HG02588 (cell line): ENCODE results near the gene CLK2.
A peak's percentile ranks its signal among the peaks of the same experiment; 100 is the strongest.
"Not testable (repeated sequence)": the region's sequence is repeated elsewhere in the genome, so short reads cannot be mapped to it uniquely, and the experiment has no call there.

Experiments used
- ATAC-seq: cut with Tn5 transposase; IDR thresholded peaks from one replicate; pipeline ENCODE4 v1.9.1; 2021; ENCODE audit warnings: mild to moderate bottlenecking, moderate library complexity; ENCODE audit not compliant: unreplicated experiment

CLK2 gene

DNA sequence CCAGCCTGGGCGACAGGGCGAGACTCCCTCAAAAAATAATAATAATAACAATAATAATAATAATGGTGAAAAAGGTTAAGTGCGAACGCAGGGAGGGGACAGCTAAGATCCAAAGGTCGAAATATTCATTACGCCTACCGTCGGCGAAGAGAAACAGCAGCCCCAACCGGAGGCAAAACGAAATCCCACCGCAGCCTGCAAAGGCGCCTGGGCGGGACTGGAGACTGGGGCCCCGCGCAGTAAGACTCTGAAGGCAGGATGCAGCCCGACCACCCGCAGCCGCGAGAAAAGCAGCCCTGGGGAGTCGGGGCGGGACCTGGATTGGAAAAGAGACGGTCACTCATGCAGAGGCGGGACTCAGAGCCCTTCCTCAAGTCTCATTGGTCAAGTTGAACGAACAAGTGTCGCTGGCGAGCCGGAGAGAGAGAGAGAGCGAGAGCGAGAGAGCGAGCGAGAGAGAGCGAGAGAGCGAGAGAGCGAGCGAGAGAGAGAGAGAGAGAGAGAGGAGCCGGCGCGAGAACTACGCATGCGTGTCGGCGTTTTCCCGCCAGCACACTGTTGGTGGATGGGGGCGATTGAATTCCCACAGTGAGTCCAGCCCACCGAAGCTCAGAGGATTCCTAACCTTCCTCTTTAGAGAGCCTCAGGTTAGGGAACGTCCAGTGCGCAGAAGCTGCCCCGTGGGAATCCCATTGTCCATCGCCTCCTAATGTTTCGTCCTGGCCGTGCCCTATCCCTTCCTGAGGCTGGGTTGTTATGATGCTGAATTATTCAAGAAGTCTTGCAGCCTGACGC lies 28.7 kb downstream of the CLK2 start:
- peak; percentile 83 for ATAC-seq

DNA sequence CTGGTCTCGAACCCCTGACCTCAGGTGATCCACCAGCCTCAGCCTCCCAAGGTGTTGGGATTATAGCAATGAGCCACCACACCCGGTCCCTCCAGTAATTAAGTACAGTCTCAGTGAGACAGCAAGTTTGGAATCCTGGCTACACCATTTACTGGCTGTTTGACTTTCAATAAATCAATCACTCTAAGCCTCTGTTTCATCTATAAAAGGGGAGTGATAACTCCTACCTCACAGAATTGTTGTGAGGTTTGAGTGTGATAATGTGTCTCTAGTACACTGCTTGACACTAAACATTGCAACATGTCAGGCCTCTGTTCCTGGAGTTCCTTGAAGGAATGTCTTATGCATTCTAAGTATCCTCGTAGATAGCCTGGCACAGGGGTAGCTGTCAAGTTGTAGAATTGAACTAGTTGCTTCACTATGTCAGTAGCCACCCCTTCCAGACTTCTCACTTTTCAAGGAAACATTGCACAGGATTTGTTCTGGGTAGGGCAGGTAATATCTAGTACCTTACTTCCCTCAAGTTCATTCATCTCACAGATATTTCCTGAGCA lies 30.4 kb downstream of the CLK2 start:
- no peak for ATAC-seq

DNA sequence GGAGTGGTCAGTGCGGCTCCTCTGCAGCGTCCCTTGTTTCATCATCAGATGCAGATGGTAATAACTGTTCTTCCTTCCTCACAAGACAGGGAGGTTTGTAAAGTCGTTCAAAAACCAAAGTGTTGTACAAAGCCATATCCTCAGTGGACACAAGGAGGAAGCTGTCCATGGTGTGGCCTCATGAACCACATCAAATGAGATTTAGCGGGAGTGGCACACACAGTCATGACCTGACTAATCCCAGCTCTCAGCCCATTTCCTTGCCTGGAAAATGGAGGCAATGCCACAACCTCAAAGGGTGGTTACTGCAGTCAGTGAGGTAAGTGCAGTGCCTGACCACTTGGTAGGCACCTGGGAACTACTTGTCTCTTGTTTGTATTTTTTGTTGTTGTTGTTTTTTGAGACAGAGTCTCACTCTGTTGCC lies 31.5 kb downstream of the CLK2 start:
- ATAC-seq: no peak

DNA sequence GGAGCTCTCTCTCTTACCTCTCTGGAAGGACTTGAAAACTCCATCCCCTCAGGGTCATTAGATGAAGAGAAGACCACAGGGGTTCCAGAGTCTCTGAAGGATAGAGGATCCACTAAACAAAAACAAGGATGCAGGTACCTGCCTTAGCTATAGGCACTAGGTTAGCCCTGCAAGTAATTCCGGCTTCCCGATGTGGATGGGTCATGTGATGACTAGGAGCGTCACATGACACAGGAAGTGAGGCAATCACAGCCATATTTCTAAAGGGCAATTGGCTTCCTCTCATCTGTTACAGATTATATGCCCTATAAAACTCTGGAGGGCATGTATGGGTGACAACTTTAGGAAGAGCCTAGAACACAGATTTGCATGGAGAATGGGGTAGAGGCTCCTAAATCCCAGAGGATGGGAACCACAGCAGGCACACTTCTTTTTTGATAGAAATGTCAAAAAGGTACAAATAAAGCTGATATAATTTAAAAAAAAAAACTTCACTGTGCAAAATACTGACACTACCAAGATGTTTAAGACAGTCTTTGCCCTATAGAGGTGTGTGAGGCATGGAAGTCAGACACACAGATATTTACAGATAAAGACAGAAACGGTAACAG lies 32.1 kb downstream of the CLK2 start:
- ATAC-seq: peak; percentile 27

DNA sequence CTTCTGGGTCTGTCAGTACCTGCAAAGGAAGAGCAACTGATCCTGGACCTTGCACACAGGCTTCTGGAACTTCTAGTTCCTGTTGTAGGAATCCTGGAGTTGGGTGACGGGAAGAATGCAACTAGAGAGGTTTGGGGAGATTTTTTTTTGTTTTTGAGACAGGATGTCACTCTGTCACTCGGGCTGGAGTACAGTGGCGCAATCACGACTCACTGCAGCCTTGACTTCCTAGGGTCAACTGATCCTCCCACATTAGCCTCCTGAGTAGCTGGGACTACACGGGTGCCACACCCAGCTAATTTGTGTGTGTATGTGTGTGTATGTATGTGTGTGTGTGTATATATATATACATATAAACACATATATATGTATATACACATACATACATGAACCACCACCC lies 36.9 kb downstream of the CLK2 start:
- ATAC-seq: no peak

DNA sequence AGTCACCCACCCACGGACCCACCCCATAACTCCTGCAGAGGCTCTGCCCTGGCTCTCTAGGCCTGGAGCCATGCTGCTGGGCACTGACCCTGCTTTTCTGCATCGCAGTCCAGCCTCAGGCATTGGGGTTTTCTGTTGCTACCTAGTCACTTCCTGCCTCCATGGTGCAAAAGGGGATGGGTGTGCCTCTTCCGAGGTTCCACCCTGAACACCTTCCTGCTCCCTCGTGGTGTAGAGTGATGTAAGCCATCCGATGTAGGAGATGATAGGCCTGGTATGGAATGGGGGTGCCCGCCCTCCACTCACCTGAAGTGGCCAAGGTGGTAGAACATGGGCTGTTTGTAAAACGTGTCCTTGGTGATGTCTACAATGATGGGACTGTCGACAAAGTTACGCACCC lies 37.9 kb downstream of the CLK2 start:
- ATAC-seq: not testable (repeated sequence)

DNA sequence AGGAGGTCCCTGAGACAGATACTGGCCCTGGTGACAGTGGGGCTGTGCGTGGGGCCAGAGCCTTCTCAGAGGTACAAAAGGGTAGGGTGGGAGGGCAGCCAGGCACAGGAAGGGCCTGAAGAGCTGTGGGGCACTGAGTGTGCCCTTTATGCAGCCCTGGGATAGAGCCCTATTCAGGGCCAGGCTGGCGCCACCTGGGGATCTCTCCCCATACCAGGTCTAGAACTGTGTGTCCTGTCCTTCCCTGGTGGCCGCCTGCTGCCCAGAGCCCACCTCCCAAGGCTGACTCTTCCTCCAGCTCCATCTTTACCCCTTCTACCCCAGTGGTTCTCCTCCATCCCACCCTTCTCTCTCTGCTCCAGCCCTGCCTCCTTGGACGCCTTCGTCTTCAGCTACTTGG lies 39.8 kb downstream of the CLK2 start:
- not testable (repeated sequence) for ATAC-seq

DNA sequence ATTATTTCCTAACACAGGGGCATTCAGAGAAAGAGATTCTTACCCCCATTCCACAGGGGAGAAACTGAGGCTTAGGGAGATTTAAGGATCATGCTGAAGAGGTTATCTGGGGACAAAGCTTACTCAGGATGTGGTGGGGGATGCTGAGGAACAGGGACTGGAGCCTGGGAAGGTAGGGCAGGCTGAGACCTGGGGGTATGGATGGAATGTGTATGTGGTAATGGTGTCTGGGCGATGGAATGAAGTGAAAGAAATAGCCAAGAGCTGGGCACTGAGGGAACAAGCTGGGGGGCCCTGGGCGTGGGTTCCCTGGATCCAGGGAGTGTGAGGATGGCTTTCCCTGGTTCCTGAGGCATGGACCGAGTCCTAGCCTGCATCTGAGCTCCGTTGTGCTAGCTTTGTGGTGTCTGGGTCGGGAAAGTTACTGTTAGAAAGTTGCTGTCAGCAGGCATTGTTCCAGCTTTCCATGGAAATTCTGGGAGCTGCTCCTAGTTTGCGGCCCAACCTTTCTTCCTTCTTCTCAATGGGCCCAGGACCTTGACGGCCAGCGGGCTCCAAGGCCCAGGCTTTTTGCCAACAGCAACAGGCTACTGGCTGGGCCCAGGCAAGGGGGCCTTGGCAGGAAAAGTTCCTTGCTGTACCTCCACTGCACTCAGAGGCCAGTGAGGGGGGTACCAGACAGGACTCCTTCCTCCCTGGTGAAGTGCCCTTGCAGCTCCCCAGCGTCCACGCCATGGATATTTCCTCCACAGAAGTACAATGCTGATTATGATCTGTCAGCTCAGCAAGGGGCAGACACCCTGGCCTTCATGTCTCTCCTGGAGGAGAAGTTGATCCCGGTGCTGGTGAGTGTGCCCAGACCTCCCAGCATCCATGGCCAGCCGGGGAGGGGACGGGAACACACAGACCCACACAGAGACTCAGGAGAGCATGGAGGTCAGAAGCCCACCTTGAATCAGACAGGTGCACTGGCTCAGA lies 41.0 kb downstream of the CLK2 start:
- ATAC-seq: not testable (repeated sequence)

DNA sequence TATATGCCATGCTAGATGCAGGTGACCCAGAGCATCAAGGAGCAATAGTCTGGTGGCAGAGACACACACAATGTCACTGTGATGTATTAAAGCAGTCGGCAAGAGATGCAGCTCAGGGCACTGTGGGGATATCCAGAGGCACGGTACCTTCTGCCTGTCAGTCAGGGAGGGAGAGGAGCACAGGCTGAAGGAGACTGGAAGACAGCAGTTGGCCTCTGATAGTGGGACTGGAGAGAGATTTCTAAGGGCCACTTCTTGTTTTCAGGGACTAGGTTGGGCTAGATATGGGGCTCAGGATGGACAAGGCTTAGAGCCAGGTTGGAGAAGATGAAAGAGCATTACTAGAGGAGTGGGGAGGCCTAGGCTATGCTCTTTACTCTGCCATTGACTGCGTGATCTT lies 42.0 kb downstream of the CLK2 start:
- not testable (repeated sequence) for ATAC-seq

DNA sequence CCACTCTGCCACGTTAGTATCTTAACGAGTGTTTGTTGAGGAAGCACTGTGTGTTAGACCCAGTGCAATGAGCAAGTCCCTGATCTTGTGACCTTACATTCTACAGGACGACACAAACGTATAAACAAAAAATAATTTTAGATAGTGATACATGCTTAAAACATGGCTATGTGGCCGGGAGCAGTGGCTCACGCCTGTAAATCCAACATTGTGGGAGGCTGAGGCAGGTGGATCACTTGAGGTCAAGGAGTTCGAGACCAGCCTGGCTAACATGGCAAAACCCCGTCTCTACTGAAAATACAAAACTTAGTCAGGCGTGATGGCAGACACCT lies 45.2 kb downstream of the CLK2 start:
- no peak for ATAC-seq

DNA sequence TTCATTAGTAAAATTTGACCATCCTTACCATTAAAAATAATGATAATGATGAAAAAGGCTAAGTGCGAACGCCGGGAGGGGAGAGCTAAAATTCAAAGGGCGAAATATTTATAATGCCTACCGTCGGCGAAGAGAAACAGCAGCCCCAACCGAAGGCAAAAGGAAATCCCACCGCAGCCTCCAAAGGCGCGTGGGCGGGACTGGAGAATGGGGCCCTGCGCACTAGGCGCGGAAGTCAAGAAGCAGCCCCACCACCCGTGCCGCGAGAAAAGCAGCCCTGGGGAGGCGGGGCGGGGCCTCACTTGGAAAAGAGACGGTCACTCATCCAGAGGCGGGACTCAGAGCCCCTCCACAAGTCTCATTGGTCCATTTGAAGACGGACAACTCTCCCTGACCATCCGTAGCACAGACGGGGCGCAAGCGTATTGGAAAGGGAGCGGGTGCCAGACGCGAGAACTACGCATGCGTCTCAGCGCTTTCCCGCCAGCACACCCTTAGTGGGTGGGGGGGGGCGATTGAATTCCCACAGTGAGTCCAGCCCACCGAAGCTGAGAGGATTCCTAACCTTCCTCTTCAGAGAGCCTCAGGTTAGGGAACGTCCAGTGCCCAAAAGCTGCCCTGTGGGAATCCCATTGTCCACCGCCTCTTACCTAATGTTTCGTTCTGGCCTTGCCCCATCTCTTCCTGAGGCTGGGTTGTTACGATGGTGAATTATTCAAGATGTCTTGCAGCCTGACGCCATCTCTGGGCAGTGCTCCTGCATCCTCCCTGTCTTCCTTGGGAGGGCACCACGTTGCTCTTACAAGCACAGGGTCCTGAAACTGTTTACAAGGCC lies 45.8 kb downstream of the CLK2 start:
- peak; percentile 90 for ATAC-seq

DNA sequence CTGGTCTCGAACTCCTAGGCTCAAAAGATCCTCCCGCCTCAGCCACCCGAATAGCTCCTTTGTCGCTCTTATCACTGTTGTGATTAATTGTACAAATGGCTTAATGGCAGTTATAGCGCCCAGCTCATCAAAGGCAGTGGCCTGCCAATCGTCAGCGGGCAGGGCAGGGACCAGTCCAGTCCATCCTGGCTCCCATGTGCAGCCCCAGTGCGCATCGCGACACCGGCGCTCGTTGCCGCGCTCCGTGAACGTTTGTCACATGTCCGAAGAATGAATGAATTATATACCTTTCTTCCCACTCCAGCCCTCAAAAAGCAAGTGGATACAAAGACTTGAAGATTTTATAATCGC lies 46.4 kb downstream of the CLK2 start:
- no peak for ATAC-seq

DNA sequence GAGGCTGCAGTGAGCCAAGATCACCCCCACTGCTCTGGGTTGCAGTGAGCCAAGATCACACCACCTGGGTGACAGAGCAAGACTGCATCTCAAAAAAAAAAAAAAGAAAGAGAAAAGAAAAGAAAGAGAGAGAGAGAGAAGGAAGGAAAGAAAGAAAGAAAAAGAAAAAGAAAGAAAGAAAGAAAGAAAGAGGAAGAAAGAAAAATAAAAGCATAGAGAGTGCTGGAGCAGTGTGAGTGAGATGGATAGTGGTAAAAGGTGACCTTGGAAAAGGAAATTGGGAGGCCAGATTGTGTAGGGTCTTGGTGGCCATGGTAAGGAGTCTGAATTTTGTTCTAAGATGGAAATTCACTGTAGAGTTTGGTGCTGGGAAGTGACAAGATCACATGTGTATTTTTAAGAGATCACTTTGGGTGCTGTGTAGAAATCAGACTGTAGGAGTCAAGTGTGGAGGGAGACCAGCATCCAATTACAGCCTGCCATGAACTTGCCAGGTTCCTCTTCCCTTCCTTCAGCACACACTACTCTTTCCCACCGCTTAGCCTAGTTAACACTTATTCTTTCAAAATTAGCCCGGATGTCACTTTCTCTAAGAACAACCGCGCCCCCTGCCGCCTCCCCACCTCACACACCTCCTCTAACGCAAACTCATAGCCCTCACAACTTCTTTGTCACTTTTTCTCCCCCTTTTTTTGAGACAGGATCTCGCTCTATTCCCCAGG lies 47.0 kb downstream of the CLK2 start:
- ATAC-seq: no peak

DNA sequence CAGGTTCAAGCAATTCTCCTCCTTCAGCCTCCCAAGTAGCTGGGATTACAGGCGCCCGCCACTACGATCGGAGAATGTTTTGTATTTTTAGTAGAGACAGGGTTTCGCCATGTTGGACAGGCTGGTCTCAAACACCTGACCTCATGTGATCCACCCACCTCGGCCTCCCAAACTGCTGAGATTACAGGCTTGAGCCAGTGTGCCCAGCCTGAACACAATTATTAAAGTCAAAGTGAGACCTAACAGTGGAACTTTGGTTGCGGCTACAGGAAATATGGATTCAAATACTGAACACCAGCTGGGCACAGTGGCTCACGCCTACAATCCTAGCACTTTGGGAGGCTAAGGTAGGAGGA lies 47.9 kb downstream of the CLK2 start:
- ATAC-seq: not testable (repeated sequence)

DNA sequence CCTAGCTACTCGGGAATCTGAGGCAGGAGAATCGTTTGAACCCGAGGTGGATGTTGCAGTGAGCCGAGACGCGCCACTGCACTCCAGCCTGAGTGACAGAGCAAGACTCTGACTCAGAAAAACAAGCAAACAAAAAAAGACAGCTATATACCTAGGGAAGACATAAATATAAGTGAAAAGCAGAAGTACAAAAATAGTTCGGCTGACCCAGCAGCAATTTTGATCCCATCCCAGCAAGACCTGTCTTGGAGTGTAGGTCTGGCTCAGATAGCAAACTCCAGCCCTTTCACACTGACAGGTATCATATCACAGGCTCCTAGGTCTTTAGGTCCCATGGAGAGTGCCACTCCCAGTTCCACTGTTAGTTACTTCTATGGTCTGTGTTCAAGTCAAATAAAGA lies 50.3 kb downstream of the CLK2 start:
- ATAC-seq: no peak

DNA sequence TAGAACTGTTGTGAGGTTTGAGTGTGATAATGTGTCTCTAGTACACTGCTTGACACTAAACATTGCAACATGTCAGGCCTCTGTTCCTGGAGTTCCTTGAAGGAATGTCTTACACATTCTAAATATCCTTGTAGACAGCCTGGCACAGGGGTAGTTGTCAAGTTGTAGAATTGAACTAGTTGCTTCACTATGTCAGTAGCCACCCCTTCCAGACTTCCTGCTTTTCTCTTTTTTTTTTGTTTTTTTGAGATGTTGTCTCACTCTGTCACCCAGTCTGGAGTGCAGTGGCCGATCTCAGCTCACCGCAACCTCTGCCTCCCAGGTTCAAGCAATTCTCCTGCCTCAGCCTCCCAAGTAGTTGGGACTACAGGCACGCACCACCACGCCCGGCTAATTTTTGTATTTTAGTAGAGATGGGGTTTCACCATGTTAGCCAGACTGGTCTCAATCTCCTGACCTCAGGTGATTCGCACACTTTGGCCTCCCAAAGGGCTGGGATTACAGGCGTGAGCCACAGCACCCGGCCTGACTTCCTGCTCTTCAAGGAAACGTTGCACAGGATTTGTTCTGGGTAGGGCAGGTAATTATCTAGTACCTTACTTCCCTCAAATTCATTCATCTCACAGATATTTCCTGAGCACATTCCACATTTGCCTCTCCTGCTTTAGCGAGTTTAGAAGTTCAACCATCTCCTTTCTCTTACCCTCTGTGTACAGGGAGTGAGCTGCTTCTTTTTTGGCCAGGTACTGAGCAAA lies 52.9 kb downstream of the CLK2 start:
- ATAC-seq: not testable (repeated sequence)

DNA sequence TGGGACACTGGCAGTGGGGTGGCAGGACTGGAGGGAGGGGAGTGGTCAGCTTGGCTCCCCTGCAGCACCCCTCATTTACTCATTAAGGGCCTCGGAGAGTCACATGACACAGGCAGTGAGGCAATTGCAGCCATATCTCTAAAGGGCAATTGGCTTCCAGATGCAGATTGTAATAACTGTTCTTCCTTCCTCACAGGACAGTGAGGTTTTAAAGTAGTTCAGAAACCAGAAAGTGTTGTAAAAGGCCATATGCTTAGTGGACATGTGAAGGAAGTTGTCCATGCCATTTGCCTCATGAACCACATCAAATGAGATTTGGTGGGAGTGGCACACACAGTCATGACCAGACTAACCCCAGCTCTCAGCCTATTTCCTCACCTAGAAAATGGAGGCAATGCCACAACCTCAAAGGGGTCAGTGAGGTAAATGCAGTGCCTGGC lies 53.7 kb downstream of the CLK2 start:
- ATAC-seq: no peak

DNA sequence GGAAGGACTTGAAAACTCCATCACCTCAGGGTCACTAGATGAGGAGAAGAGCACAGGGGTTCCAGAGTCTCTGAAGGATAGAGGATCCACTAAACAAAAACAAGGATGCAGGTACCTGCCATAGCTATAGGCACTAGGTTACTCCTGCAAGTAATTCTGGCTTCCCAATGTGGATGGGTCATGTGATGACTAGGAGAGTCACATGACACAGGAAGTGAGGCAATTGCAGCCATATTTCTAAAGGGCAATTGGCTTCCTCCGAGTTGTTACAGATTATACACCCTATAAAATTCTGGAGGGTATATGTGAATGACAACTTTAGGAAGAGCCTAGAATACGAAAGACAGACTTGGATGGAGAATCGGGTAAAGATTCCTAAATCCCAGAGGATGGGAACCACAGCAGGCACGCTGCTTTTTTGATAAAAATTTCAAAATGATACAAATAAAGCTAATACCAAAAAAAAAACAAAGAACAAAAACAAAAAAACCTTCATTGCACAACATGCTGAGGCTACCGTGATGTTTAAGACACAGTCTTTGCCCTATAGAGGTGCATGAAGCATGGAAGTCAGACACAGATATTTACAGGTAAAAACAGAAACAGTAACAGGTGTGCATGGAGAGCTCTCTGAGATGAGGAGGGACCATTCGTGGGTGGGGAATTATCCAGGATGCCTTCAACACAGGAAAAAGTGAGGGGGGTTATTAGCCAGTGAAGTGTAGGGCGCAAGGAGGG lies 54.3 kb downstream of the CLK2 start:
- no peak for ATAC-seq
